Measurements from ENCODE around the gene ANO1. TPM values are rescaled to one million over a fixed set of nuclear protein-coding genes. Genes with fewer than 3 reads are reported as not detected.

Gene ANO1
- total RNA-seq, 1 experiment from 2014 or later = 41.7 TPM

DNA sequence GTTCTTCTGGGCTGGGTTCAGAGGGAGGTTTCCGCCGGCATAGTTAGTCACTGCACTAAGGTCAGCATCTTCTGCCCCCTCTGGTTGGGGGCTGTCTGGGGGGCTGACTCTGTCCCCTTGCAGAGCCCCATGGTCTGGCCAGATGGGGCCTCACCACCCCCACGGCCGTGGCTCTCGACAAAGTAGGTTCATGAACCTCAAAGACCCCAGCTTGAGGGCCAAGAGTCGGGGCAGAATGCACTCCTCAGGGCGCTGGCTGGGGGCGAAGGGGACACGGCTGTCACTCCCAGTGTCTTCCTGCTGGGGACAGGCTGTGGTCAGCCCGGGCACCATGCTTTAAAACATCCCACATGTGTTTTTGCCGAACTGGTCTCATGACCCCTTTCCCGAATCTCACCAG, 20.8 kb downstream of the ANO1 start (continued):
- no peak for TF ChIP-seq ZBTB33 (IDR thresholded peaks at IDR 0.05; ENCODE audit: extremely low read depth, insufficient replicate concordance, low read length)
- TF ChIP-seq POLR2AphosphoS5 (IDR thresholded peaks at IDR 0.05; ENCODE audit: low read depth, low read length) = no peak
- no peak for TF ChIP-seq SIN3A (IDR thresholded peaks at IDR 0.05; ENCODE audit: low read depth)

- Histone ChIP-seq H3K9ac (ENCODE audit: low read length) (no peak overlapping the region), H3K9me2 (ENCODE audit: insufficient read depth) (no peaks in the 10 kb centered on the region), H3K4me1 (ENCODE audit: control insufficient read depth in 1 of 2, insufficient read depth in 2 of 2, low read length in 2 of 2) (no peaks in the 10 kb centered on the region), H4K20me1 (ENCODE audit: insufficient read depth) (no peaks in the 10 kb centered on the region), H3K27ac (ENCODE audit: low read depth, low read length) (no peak overlapping the region), H3K36me3 (ENCODE audit: control insufficient read depth in 1 of 2, insufficient read depth in 2 of 2, low read length in 2 of 2) (no peaks in the 10 kb centered on the region; a peak in 1 of 4 replicates), H3K27me3 (ENCODE audit: insufficient read depth, low read length) (no peaks in the 10 kb centered on the region), H3K4me2 (ENCODE audit: low read length) (no peak overlapping the region), H3K9me3 (ENCODE audit: control insufficient read depth in 1 of 2, insufficient read depth in 1 of 2, low read depth in 1 of 2, low read length in 2 of 2) (no peaks in the 10 kb centered on the region), H3K4me3 (replicated peaks in 1 of 2; ENCODE audit: low read depth in 1 of 2, low read length in 2 of 2) (no peak overlapping the region), H3K79me2 (ENCODE audit: insufficient read depth, low read length) (no peaks in the 10 kb centered on the region; the same call in 1 of the 2 replicates), H2AFZ (ENCODE audit: low read depth, low read length, poor library complexity, severe bottlenecking) (no peak overlapping the region)
- ATAC-seq (no peak; the same call in 1 of the 2 replicates), DNase-seq (ENCODE audit: low read depth, low spot score) (no peak)
- POLR2A ChIA-PET = no interaction called here
- CTCF ChIA-PET = no interaction called here
- RAD21 ChIA-PET (ENCODE audit: low non-redundant PET in 1 of 2, low total read pairs in 2 of 2, uncharacterized antibody in 2 of 2, unreplicated experiment in 2 of 2) = no interaction called here
- BruUV-seq (replicated peaks) = no TSS peak
- intact Hi-C loops (cut with micrococcal nuclease) = no loop called here
- TF ChIP-seq JUND (IDR thresholded peaks at IDR 0.05) (no peak), ELF1 (IDR thresholded peaks at IDR 0.05; ENCODE audit: borderline replicate concordance, low read depth) (no peak), TCF7L2 (IDR thresholded peaks at IDR 0.05; ENCODE audit: borderline replicate concordance, extremely low read depth, insufficient read depth, insufficient read length) (no peak), CTCF (IDR thresholded peaks at IDR 0.05 in 2 of 3, conservative IDR thresholded peaks at IDR 0.05 in 1 of 3; ENCODE audit: borderline replicate concordance in 1 of 3, insufficient read depth in 1 of 3, low read depth in 2 of 3, low read length in 2 of 3) (no peak), EZH2 (IDR thresholded peaks at IDR 0.05) (no peak), FOSL1 (IDR thresholded peaks at IDR 0.05; ENCODE audit: low read depth) (no peak), ZNF274 (IDR thresholded peaks at IDR 0.05; ENCODE audit: low read depth, low read length) (no peak), EZH2phosphoT487 (IDR thresholded peaks at IDR 0.05; ENCODE audit: borderline replicate concordance) (no peak), YY1 (IDR thresholded peaks at IDR 0.05; ENCODE audit: extremely low read depth, insufficient replicate concordance, low read depth, low read length) (no peak), ZBTB33 (IDR thresholded peaks at IDR 0.05; ENCODE audit: extremely low read depth, insufficient replicate concordance, low read length) (no peak)
- TF ChIP-seq, protein P1, sequence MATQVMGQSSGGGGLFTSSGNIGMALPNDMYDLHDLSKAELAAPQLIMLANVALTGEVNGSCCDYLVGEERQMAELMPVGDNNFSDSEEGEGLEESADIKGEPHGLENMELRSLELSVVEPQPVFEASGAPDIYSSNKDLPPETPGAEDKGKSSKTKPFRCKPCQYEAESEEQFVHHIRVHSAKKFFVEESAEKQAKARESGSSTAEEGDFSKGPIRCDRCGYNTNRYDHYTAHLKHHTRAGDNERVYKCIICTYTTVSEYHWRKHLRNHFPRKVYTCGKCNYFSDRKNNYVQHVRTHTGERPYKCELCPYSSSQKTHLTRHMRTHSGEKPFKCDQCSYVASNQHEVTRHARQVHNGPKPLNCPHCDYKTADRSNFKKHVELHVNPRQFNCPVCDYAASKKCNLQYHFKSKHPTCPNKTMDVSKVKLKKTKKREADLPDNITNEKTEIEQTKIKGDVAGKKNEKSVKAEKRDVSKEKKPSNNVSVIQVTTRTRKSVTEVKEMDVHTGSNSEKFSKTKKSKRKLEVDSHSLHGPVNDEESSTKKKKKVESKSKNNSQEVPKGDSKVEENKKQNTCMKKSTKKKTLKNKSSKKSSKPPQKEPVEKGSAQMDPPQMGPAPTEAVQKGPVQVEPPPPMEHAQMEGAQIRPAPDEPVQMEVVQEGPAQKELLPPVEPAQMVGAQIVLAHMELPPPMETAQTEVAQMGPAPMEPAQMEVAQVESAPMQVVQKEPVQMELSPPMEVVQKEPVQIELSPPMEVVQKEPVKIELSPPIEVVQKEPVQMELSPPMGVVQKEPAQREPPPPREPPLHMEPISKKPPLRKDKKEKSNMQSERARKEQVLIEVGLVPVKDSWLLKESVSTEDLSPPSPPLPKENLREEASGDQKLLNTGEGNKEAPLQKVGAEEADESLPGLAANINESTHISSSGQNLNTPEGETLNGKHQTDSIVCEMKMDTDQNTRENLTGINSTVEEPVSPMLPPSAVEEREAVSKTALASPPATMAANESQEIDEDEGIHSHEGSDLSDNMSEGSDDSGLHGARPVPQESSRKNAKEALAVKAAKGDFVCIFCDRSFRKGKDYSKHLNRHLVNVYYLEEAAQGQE (IDR thresholded peaks at IDR 0.05; ENCODE audit: low read depth) = no peak
Measured at GRCh38 chr11:70099578-70100279, 21.6 kb downstream of the ANO1 start.

Measured in HCT116 (cell line).